SIG-M5 (cell line): ENCODE results near the gene MYO18B.

Experiments used
- DNase-seq: peaks from one replicate; lab custom pipeline; 2025; lab: John Stamatoyannopoulos, UW

Gene MYO18B

DNA sequence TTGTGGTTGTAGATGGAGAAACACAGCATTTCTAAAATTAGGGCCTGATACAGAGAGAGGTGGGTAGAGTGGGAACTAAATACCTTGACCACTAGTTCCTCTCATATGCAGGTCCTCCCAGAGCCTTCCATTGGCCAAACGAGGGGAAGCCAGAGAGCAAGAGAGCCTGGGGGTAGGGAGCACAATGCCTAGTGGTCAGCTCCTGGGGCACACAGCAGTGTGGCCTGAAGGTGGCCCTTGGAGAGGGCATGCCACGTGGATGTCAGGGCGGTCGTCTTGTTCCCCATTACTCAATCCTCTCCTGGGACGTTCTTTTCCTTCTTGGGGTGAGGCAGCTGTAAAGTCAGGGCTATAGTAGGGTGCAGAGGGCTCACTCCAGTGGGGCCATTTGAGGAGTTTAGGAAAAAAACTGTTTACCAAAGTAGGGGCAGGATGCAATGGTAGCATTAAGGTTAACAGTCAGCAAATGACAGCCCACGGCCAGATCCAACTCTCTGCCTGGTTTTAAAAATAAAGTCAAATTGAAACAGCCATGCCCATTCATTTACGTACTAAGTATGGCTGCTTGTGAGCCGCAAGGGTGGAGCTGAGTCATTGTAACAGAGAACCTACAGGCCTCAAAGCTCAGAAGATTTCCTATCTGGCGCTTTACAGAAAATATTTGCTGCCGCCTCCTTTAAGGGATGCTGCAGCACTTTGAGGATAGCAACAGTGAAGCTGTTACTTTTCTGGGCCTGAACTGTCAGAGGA is 7.6 kb downstream of the MYO18B start:
- no peak for DNase-seq

DNA sequence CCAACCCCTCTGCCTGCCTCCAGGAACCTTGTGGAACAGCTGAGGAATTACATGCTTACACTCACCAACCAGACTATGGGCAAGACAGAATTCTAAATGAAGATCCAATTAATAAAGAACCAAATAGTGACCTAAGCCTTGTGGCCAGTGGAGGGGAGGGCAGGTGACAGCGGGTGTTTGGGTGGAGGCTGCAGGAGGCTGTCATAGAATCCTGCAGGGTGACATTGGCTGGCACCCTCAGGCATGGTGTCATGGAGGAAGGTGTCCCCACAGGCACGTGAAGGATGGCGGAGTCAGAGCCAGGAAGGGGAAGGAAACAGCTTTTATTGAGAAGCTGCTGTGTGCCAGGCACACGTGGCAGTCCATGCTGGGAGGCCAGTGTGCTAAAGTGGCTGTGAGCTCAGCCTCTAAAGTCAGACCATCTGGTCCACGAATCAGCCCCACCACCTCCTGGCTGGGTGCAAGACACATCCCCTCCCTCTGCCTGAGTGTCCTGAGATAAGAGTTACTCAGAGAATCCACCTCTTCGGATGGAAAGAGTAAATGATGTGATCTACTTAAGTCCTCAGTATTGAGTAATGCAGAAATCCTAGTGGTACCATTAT is 8.7 kb downstream of the MYO18B start:
- DNase-seq, result no peak

DNA sequence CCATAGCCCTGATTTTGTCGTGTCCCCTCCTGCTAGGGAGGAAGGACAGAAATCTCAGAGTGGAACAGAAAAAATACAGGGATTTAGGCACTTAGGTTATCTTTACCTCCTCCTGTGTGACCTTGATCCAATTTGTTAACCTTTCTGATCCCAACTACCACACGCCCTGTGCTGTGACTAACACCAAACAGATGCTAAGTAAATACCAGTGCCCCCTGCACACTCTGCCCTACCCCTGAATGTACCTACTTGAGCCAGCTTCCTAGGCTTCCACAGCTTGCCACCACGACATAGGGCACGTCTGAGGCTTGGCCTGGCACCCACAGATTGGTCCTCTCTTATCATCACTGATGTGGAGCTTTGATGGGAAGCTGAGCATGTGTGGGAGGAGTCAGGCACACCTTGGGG is 9.2 kb downstream of the MYO18B start:
- DNase-seq, result no peak

DNA sequence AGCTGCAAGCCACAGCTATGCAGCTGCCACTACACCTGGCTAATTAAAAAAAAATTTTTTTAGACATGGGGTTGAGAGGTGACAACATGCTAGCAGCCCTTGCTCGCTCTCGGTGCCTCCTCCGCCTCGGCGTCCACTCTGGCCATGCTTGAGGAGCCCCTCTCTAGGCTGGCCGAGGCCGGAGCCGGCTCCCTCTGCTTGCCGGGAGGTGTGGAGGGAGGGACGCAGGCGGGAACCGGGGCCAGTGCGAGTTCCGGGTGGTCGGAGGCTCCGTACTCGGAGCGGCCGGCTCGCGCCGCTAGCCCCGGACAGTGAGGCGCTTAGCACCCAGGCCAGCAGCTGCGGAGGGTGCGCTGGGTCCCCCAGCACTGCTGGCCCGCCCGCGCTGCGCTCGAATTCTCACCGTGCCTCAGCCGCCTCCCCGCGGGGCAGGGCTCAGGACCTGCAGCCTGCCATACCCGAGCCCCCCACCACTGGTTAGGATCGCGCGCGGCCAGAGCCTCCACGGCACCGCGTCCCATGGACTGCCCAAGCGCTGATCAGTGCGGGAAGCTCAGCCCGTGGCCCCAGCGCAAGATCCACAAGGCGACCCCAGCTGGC is 10.7 kb downstream of the MYO18B start:
- DNase-seq, result no peak

DNA sequence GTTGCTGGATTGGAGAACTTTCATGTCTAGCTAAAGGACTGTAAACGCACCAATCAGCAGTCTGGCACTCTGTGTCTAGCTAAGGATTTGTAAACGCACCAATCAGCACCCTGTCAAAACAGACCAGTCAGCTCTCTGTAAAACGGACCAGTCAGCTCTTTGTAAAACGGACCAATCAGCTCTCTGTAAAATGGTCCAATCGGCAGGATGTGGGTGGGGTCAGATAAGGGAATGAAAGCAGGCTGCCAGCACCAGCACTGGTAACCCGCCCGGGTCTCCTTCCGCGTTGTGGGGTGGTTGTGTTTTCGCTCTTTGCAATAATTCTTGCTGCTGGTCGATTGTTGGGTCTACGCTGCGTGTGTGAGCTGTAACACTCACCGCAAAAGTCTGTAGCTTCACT is 11.3 kb downstream of the MYO18B start:
- no peak for DNase-seq

DNA sequence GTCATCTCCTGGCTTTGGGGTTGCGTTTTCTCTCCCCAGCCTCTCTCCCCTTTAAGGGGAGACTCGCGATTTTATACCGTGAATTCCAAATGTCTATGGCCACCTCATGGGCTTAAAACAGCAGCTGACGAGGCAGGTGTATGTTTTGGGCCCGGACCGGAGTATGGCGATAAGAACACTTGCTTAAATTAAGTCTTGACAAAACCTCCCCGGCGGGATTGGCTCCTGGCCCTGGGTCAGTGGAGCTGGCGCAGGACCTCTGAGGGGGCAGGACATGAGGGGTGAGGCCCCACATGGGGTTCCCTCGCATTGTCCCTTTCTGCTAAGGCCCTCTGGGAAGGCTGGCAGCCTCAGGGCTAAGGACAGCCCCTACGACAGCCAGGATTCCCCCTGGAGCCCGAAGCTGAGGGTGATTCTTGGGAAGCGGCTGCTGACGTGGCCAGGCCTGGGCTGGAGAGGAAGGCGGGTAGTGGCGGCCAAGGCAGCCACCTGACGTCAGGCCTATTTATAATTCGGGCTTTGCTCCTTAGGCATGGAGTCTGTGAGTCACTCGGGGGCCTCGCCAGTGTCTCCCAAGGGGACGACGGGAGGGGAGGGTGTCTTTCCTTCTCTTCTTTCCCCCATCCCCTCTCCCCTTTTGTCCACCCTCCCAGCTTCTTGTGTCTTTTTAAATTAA is 12.7 kb downstream of the MYO18B start:
- no peak for DNase-seq

DNA sequence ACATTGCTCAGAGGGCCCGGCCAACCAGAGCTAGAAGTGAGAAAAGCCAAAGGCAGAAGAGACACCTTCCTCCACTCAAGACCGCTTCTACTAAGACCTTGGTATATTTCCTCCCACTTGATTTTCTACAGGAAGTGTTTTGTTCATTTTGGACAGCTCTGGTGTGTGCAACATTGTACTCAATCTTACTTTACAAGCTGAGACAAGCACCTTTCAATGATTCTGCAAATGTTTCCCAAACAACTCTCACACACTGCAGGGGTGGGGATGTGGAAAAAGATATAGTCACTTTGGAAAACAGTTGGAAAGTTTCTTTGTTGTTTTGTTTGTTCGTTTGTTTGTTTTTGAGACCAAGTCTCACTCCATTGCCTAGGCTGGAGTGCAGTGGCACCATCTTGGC is 15.7 kb downstream of the MYO18B start:
- DNase-seq, result no peak

DNA sequence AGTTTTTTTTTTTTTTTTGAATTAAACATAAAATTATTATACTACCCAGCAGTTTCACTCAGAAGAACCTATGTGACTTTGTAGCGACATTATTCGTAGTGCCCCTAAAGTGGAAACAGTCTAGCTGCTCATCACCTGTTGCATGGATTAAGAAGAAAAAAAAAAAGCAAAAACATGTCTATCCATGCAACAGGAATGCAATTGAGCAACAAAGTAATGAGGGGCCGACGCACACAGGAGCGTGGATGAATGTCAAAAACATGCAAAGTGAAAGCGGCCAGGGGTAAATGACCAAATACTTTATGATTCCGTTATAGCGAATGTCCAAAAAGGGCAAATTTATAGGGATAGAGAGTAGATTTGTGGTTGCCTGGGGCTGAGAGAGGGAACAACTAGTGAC is 16.3 kb downstream of the MYO18B start:
- no peak for DNase-seq

DNA sequence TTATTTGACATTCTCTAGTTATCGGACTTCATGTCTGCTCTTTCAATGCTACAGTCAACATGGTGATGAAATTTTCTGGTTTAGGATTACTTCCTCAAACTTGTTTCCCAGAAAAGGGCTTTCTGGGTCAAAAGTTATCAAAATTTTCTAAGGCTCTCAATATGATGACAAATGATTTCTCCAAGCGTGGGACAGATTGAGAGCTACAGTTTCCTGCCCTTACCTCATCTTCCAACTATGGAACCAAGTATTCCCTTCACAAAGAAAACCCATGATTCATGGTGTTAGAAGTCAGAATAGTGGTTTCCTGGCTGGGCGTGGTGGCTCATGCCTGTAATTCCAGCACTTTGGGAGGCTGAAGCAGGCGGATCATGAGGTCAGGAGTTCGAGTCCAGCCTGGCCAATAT is 17.8 kb downstream of the MYO18B start:
- no peak for DNase-seq

DNA sequence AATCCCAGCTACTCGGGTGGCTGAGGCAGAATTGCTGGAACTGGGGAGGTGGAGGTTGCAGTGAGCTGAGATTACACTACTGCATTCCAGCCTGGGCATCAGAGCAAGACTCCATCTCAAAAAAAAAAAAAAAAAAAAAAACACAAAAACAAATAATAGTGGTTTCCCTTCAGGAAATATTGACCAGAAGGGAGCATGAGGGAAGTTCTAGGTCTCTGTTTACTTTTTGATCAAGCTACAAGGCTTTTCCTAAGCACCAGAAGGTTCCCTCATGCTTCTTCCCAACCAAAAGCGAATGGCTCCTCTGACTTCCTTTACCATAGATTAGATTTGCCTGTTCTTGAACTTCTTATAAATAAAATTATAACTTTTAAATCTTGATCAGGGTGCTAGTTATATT is 18.3 kb downstream of the MYO18B start:
- no peak for DNase-seq

DNA sequence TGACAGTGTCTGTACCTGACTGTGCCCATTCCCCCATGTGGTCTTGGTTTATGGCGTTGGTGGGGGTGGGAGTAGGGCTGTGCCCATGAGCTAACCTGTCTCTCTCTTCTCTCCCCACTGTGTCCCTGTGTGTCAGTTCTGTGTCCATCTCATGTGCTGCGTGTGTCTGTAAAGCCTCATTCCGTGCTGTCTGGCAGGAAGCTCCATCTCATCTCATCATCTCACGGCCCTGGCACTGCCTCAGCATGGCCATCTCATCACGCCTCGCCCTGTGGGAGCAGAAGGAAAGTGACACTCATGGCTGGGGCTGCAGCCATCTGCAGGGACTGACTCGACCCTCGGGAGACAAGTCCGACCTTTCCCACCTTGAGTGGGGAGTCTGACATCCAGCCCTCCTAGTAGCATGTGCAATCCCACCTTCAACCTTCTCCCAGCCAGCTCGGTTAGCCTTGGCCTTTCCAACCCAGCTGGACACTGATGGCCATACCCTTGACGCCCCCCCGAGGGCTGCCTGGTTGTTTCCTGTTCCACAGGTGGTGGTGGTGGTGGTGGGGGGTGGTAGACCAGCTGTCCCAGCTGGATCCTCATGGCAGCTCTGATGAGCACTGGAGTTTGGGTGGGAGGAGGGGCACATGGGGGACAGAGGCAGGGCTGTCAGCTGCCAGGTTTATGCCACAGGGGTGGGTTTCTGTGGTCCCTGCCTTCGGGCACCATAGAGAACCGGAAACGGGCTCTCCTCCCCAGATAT is 19.0 kb downstream of the MYO18B start:
- DNase-seq, result no peak

DNA sequence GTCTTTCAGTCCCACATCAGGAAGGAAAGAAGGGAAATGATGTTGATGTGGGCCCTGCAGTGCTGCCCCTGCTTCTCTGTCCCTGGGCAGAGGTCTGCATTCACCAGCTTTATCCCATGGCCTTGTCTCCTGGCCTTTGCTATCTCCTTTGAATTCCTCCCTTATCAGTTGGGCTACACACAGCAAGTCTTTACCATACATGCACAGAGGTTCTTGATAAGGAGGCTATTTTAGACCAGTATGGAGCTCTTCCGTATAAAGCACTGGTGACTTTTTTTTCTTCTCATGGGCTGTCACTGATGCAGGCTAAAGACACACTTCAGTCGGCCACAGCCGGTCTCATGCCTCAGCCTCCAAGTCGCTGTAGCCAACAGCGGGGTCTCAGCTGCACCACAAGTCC is 20.2 kb downstream of the MYO18B start:
- no peak for DNase-seq

DNA sequence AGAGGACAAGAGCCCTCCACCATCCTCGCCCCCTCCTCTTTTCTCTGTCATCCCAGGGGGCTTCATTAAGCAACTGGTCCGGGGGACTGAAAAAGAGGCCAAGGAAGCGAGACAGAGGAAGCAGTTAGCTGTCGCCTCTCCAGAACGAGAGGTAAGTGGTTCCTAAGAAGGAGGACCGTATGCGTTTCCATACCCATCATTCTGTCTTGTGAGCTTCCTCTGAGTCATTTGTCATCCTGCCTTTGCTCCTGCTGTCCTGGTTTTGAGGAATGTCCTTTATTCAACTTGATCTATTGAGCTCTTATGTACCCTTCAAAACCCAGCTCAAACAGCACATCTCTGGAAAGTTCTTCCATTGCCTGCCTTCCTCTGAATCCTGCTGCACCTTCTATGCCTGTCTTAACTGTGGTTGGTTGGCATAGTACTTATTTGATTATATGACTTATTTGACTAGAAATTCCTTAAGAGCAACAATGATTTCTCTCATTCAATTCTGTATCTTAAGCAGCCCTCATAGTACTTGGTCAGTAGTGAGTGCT is 21.3 kb downstream of the MYO18B start:
- DNase-seq, result no peak

DNA sequence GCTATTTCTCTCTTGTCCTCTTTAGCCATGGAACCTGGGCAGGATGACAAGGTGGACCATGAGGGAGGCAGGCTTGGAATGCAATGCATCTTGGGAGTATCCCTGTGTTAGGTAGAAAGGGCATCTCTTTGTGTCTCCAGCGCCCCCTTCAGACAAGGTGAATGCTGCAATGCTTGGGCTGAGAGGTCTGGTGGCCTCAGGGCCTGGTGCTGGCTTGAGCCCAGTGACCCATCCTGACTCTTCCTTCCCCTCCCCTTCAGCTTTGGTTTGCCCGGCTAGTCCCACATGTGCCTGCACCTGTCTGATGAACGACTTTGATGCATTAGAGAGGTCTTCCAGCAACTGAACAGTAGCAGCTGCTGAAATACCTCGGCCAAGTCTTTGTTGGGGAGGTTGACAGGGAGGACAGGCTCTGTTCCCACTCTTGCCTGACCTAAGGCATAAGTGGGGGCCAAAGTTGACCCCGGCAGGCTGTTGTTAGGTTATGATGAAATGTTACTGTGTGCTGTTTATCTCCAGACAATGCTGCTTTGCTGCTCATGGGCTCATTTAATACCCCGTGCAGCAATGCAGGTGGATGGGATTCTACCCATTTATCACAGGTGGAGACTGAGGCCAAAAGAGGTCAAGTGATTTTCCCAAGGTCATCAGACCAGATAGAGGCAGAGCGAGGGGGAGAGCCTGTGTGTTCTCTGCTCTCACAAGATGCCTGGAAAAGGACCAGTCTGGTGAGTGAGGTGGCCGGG is 22.5 kb downstream of the MYO18B start:
- no peak for DNase-seq

DNA sequence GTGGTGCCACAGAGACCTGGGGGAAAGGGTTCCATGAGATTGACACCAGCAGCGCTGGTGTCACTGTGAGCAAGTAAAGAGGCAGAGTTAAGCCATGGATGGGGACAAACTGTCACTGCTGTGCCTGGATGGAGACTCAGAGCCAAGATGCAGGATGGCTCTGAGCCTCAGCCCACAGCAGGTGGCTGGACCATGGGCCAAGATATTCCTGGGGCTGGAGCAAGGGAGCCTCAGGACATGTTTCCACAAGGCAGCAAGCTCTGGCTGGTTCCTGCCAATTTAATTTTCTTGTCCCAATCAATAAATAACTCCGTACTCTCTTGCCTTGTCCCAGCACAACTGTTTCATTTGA is 23.0 kb downstream of the MYO18B start:
- DNase-seq, result no peak

DNA sequence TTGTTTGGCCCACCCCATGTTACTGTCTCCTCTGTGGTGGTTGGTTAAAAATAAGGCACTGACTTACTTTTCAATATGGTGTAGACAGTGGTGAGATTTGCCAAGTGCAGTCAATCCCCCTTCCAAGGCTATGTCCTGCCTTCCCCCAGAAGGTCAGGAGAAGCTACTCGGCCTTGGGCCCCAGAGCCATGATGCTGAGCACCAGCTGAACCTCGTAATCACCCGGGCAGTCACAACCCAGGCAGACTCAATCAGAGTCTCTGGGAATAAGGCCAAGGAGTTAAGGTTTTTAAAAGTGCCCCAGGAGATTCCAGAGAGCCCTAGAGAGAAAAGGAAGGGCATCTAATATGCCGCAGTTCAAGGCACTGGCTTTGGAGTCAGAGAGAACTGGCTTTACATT is 23.8 kb downstream of the MYO18B start:
- DNase-seq, result no peak

DNA sequence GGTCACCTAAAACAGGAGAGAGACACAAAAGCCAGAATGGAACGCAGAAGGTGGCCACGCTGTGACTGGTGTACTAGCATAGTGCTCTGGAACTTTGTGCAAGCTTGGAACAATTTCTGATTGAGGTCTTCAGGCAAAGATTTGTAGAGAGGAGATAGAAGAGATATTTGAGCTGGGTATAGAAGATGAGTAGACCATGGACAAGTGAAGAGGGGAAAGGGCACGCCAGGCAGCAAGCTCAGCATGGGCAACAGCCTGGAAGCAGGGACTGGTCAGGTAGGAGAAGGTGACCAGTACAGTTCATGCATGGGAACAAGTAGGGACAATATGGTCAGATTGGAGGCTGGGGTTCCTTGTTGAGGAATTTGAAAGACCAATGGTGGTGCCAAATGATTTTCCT is 24.4 kb downstream of the MYO18B start:
- DNase-seq, result no peak

DNA sequence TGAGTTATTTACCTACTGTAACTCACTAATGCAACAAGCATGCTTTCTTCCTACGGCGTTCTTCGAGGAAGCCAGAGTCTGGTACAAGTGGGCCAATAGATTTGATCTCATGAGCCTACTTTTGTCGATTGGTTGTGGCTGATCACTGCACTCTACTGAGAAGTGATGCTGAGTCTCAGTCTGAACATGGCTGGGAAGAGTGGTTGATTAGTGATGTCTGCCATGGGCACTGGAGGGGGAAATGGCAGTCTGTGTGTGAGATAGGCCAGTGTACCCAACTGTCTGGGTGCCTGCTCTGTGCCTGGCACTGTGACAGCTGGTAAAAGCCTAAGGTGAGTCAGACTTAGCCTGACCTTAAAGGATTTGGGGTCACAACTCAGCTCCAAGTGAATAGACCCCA is 28.3 kb downstream of the MYO18B start:
- DNase-seq, result no peak

DNA sequence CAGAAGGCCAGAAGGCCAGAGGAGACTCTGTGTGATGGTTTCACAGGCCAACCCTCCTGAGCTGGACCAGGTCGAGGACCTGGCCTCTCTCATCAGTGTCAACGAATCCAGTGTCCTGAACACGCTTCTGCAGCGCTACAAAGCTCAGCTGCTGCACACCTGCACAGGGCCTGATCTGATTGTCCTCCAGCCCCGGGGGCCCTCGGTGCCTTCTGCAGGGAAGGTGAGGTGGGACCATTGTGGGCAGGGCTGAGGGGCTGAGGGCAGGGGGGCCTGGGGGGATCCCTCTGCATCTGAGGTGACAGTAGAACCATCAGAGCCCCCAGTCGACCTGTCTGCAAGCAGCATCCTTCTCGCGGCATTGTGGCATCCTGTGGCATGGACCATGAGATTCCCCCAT is 30.3 kb downstream of the MYO18B start:
- no peak for DNase-seq

DNA sequence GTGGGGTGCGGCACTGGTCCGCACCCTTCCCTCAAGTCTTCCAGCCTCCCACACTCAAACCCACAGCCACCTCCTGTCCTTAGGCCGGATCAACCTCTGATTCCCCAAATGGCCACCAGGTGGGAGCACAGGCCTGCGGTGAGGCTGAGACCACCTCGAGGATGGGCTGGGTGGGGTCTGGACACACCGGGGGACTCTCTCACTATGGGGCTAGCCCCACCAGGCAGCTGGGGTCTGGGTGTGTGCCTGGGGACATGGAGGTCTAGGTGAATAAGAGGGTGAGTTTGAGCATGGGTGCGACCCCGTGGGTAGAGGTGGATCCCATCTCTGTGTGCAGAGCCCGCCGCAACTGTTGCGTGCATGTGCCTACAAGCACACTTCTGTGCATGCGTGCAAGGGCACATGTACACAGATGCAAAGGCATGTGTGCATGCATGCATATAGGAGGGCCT is 32.6 kb downstream of the MYO18B start:
- no peak for DNase-seq

DNA sequence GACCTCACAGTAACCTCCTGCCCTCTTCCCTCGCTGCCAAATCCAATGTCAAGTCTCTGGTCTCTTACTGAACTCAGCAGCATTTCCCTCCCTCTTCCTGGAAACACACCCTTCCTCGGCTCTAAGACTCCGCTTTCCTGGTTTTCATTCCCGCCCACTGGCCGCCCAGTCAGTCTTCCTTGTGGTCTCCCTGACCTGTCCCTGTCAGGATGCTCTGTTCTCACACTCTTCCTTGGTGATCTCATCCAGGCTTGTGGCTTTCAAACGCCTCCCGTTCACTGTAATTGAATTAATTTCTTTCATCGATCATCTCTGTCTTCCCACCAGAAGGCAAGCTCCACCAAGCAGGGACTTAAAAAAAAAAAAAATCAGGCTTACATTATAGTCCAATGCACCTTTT is 33.5 kb downstream of the MYO18B start:
- DNase-seq, result no peak
